Fibroblast of pulmonary artery (primary cell): Measurements from ENCODE around the gene L2HGDH.

Experiments used
- DNase-seq: peaks from one replicate; pipeline ENCODE4 v3.0.0-alpha.2; 2010; ENCODE audit warnings: low read depth
- H3K4me3 ChIP-seq: replicated peaks from 2 replicates; pipeline ENCODE4 v1.5.1; 2011; ENCODE audit warnings: low read depth, mild to moderate bottlenecking, control low read depth, low read length, moderate library complexity
- CTCF ChIP-seq: IDR thresholded peaks from 2 replicates; pipeline ENCODE4 v1.5.1; 2011; ENCODE audit warnings: mild to moderate bottlenecking, control low read depth, low read length, inconsistent platforms; ENCODE audit errors: missing control alignments

The L2HGDH gene

GRCh38 chr14:50345846-50346422 lies 33.9 kb upstream of the L2HGDH start:
- DNase-seq = no peak
- no peak for TF ChIP-seq CTCF

GRCh38 chr14:50344876-50345563 lies 33.0 kb upstream of the L2HGDH start:
- TF ChIP-seq CTCF = no peak
- H3K4me3 ChIP-seq = no peak overlapping the region
- no peak for DNase-seq

More at GRCh38 chr14:50345846-50346422, 33.9 kb upstream of the L2HGDH start:
- no peak overlapping the region for H3K4me3 ChIP-seq

- H3K4me3 ChIP-seq = no peak overlapping the region
- TF ChIP-seq CTCF = no peak
- DNase-seq = no peak
These were observed 32.2 kb upstream of the L2HGDH start for GRCh38 chr14:50344116-50344775.

GRCh38 chr14:50343434-50343833 lies 31.4 kb upstream of the L2HGDH start:
- H3K4me3 ChIP-seq = no peak overlapping the region
- no peak for DNase-seq
- TF ChIP-seq CTCF = no peak

- peak; percentile 76 for DNase-seq
- peak overlapping the region; percentile 29 for H3K4me3 ChIP-seq
- TF ChIP-seq CTCF = peak; percentile 21
These were observed 30.4 kb upstream of the L2HGDH start for GRCh38 chr14:50342221-50343078.

GRCh38 chr14:50340963-50341362 lies 28.9 kb upstream of the L2HGDH start:
- peak; percentile 6 for TF ChIP-seq CTCF
- H3K4me3 ChIP-seq = no peak overlapping the region
- no peak for DNase-seq
